Left ventricle myocardium inferior (tissue), 1 donor: ENCODE data around the gene MAPKAPK5. TPM values are rescaled to one million over a fixed set of nuclear protein-coding genes. Genes with fewer than 3 reads are reported as not detected.
"Not testable (repeated sequence)": the region's sequence is repeated elsewhere in the genome, so short reads cannot be mapped to it uniquely, and the experiment has no call there.

ENCODE experiments used
- DNase-seq: peaks from one replicate; pipeline ENCODE4 v3.0.0-alpha.2; 2020
- H3K27ac ChIP-seq: fragments of 200-600 bp; replicated peaks from 2 replicates; pipeline ENCODE4 v1.8.0; 2021
- H3K27me3 ChIP-seq: fragments of 200-600 bp; 2 replicates; pipeline ENCODE4 v1.8.0; 2021; ENCODE audit warnings: low read depth
- H3K36me3 ChIP-seq: fragments of 200-600 bp; 2 replicates; pipeline ENCODE4 v1.8.0; 2021
- H3K4me1 ChIP-seq: fragments of 200-600 bp; 2 replicates; pipeline ENCODE4 v1.8.0; 2021
- H3K4me3 ChIP-seq: fragments of 200-600 bp; 2 replicates; pipeline ENCODE4 v1.8.0; 2021; ENCODE audit warnings: mild to moderate bottlenecking, moderate library complexity
- H3K9me3 ChIP-seq: fragments of 200-600 bp; replicated peaks from 2 replicates; pipeline ENCODE4 v1.8.0; 2021
- intact Hi-C: fragments of 100-400 bp; cut with micrococcal nuclease; formaldehyde crosslinking; loops from one replicate; pipeline ENCODE4 v1.11.0; 2022
- total RNA-seq: library from RNA; stranded (reverse); fragmentation: NEBNext Ultra II Directional; extraction: Animal tissue kit (Norgen Biotek cat#: 25700); gene quantifications from one replicate; pipeline ENCODE4 v1.2.1, GENCODE V29; 2021
- TF ChIP-seq, protein P1 (sequence below): fragments of 200-600 bp; IDR thresholded peaks from 2 replicates; pipeline ENCODE4 v1.8.0; 2021; ENCODE audit warnings: antibody characterized with exemption, mild to moderate bottlenecking, borderline replicate concordance
- donor health status: DM: no; HTN: yes; CAD: no; lungs with severe emphysema.

Gene MAPKAPK5
- total RNA-seq, 1 donor from 2014 or later, result 26.2 TPM

DNA sequence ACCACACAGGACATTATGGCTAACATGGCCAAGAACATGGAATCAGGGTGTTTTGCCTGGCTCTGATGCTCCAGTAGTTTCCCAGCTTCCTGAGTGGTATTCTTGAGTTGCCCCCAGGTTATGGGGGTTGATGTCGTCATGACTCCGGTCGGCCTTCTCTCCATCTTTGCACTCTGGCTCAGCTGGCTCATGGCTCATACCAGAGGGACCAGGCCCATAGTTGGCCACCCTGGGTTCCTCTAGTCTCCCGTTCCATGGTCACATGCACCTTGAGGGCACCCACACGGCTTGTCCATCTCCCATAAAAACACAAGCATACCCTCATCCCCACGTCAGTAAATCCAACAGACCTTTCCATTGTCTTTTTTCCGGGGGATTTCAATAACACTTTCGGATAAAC lies 23.7 kb upstream of the MAPKAPK5 start:
- no peak overlapping the region for H3K4me3 ChIP-seq
- peaks cover 6% of the 10 kb centered on the region for H3K4me1 ChIP-seq
- H3K27ac ChIP-seq, result no peak overlapping the region
- no peaks in the 10 kb centered on the region for H3K9me3 ChIP-seq
- no peaks in the 10 kb centered on the region for H3K36me3 ChIP-seq
- TF ChIP-seq, protein P1, sequence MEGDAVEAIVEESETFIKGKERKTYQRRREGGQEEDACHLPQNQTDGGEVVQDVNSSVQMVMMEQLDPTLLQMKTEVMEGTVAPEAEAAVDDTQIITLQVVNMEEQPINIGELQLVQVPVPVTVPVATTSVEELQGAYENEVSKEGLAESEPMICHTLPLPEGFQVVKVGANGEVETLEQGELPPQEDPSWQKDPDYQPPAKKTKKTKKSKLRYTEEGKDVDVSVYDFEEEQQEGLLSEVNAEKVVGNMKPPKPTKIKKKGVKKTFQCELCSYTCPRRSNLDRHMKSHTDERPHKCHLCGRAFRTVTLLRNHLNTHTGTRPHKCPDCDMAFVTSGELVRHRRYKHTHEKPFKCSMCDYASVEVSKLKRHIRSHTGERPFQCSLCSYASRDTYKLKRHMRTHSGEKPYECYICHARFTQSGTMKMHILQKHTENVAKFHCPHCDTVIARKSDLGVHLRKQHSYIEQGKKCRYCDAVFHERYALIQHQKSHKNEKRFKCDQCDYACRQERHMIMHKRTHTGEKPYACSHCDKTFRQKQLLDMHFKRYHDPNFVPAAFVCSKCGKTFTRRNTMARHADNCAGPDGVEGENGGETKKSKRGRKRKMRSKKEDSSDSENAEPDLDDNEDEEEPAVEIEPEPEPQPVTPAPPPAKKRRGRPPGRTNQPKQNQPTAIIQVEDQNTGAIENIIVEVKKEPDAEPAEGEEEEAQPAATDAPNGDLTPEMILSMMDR, result no peak
- H3K27me3 ChIP-seq, result no peaks in the 10 kb centered on the region
- intact Hi-C loops, result no loop called here
- DNase-seq, result no peak

DNA sequence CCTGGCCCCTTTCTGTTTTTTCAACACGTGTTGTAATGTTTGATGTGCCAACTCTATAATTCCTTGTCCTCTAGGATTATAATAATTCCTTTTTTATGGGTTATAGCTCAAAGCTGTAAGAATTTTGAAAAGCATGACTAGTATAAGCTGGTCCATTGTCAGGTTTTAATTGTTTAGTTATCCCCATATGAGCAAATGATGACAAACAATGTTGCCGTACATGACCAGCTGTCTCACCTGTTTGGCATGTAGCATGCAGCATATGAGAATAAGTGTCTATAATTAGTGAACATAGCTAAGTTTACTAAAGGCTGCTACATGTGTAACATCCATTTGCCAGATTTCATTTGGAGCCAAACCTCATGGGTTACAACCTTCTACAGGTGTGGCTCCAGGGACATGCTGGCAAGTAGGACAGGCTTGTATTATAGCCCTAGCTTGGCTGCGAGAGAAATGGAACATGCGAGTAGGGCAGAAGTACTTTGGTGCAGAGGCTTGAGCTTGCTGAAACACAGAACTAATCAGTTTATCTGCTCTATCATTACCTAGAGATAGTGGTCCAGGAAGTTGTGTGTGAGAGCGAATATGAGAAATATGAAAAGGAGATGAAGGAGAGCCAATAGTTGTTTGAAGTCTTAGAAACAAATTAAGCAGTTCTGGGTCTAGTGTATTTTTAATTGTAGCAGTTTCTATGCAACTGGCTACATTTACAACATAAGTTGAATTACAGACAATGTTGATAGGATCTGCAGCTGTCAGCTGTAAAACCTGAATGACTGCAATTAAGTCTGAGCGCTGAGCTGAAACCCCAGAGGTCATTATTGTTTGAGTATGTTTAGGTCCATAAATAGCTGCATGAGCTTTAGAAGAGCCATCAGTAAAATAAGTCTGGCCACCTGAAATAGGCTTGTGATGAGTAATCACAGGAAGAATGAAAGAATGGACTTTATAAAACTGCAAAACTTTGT lies 22.6 kb upstream of the MAPKAPK5 start:
- no peak for DNase-seq
- Histone ChIP-seq H3K4me1 (peaks cover 16% of the 10 kb centered on the region), H3K27me3 (no peaks in the 10 kb centered on the region), H3K9me3 (no peaks in the 10 kb centered on the region), H3K27ac (no peak overlapping the region), H3K4me3 (no peak overlapping the region), H3K36me3 (no peaks in the 10 kb centered on the region)
- intact Hi-C loops, result no loop called here
- TF ChIP-seq, protein P1, result no peak

DNA sequence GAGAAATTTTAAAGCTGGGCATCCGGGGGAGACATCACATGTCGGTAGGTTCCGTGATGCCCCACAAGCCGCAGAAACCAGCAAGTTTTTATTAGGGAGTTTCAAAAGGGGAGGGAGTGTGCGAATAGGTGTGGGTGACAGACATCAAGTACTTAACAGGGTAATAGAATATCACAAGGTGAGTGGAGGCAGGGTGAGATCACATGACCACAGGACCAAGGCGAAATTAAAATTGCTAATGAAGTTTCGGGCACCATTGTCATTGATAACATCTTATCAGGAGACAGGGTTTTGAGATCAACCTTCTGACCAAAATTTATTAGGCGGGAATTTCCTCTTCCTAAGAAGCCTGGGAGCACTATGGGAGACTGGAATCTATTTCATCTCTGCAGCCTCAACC lies 21.2 kb upstream of the MAPKAPK5 start:
- H3K36me3 ChIP-seq, DNase-seq, H3K27me3 ChIP-seq, H3K27ac ChIP-seq, H3K9me3 ChIP-seq, H3K4me3 ChIP-seq, intact Hi-C loops: not testable (repeated sequence)
- H3K4me1 ChIP-seq, result peaks cover 18% of the 10 kb centered on the region

DNA sequence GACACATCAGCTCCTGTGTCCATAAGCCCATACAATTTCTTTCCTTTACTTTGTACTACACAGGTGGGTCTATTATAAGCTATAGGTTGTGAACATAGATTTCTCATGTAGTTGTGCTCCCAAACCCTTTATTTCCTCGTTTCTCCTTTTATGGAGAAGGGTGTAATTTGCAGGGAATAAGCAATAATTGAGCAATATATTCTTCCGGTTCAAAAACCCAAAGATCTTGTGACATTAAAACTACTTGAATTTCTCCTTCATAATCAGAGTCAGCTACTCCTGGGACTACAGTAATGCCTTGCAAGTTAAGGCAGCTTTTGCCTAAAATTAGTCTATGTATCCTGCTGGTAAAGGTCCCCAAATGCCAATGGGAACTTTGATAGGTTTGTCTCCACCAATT lies 19.1 kb upstream of the MAPKAPK5 start:
- Histone ChIP-seq H3K4me3 (no peak overlapping the region), H3K27me3 (no peaks in the 10 kb centered on the region), H3K9me3 (no peaks in the 10 kb centered on the region), H3K36me3 (no peaks in the 10 kb centered on the region), H3K4me1 (peaks cover 18% of the 10 kb centered on the region), H3K27ac (peak overlapping the region; percentile 52)
- intact Hi-C loops, result no loop called here
- TF ChIP-seq, protein P1, result no peak
- no peak for DNase-seq

DNA sequence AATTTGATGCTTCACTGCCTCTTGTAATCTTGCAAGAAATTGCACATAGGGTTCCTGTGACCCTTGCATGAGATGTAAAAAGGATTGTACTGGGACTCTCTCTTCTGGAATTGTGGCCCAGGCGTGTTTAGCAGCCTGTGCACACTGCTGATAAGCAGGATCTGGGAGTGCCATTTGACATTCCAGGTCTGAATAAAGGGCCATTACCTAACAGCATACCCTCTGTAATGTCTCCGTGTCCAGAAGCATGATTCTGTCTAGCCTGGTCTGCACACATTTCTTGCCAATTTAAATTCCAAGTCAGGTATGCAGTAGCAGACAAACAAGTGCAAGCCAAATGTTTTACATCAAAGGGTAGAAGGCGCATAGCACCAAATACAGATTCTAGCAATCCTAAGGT lies 18.1 kb upstream of the MAPKAPK5 start:
- no peak for DNase-seq
- TF ChIP-seq, protein P1, result no peak

DNA sequence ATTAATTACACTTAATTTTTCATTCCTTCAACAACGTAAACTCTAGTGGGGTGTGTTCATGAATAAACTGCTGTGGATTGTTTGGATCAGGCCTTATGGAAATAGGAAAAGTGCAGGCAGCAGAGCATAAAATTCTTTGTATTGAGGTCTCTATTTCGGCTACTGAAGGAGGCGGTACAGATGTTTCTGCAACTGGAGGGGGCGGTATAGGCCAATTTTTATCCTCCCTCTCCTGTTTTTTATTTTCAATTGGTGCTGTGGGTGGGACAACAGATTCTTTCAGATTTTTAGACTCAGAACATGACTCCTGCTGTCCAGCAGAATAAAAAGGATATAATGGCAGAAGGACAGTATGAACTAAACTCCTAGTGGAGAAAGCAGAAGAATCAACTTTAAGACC lies 17.7 kb upstream of the MAPKAPK5 start:
- Histone ChIP-seq H3K4me1 (peaks cover 18% of the 10 kb centered on the region), H3K27ac (peak overlapping the region; percentile 52)
- H3K9me3 ChIP-seq, H3K27me3 ChIP-seq, DNase-seq, H3K36me3 ChIP-seq, intact Hi-C loops, H3K4me3 ChIP-seq: not testable (repeated sequence)
- TF ChIP-seq, protein P1, result peak; percentile 51

More for the DNA sequence above, 18.1 kb upstream of the MAPKAPK5 start:
- H3K4me3 ChIP-seq, result no peak overlapping the region
- intact Hi-C loops, result no loop called here
- peak overlapping the region; percentile 52 for H3K27ac ChIP-seq
- no peaks in the 10 kb centered on the region for H3K9me3 ChIP-seq
- no peaks in the 10 kb centered on the region for H3K36me3 ChIP-seq
- H3K4me1 ChIP-seq, result peaks cover 18% of the 10 kb centered on the region
- no peaks in the 10 kb centered on the region for H3K27me3 ChIP-seq
